ENCODE measurements around the gene BTBD3.

Gene BTBD3

GRCh38 chr20:11918981-11919380 lies 1.3 kb downstream of the BTBD3 start:
- no peak for DNase-seq

- DNase-seq: no peak
Measured at GRCh38 chr20:11919581-11919980, 1.9 kb downstream of the BTBD3 start.

GRCh38 chr20:11920083-11920482 lies 2.4 kb downstream of the BTBD3 start:
- DNase-seq: no peak

- no peak for DNase-seq
Measured at GRCh38 chr20:11921321-11921720, 3.6 kb downstream of the BTBD3 start.

- no peak for DNase-seq
Measured at GRCh38 chr20:11922561-11922960, 4.9 kb downstream of the BTBD3 start.

- DNase-seq: no peak
Measured at GRCh38 chr20:11924923-11925322, 7.2 kb downstream of the BTBD3 start.

- no peak for DNase-seq
Measured at GRCh38 chr20:11926292-11926998, 8.8 kb downstream of the BTBD3 start.

GRCh38 chr20:11929947-11930346 lies 12.3 kb downstream of the BTBD3 start:
- no peak for DNase-seq

- DNase-seq: no peak
Measured at GRCh38 chr20:11935212-11936154, 17.8 kb downstream of the BTBD3 start.

GRCh38 chr20:11936157-11936556 lies 18.5 kb downstream of the BTBD3 start:
- DNase-seq: no peak

- no peak for DNase-seq
Measured at GRCh38 chr20:11937230-11937629, 19.5 kb downstream of the BTBD3 start.

GRCh38 chr20:11941593-11942246 lies 24.0 kb downstream of the BTBD3 start:
- no peak for DNase-seq

- no peak for DNase-seq
Measured at GRCh38 chr20:11943778-11944177, 26.1 kb downstream of the BTBD3 start.

GRCh38 chr20:11948806-11949205 lies 31.1 kb downstream of the BTBD3 start:
- DNase-seq: no peak

GRCh38 chr20:11949711-11950110 lies 32.0 kb downstream of the BTBD3 start:
- DNase-seq: no peak

GRCh38 chr20:11951696-11952095 lies 34.0 kb downstream of the BTBD3 start:
- no peak for DNase-seq

- DNase-seq: no peak
Measured at GRCh38 chr20:11952639-11953038, 34.9 kb downstream of the BTBD3 start.

- DNase-seq: no peak
Measured at GRCh38 chr20:11957911-11958310, 40.2 kb downstream of the BTBD3 start.

GRCh38 chr20:11958855-11959254 lies 41.2 kb downstream of the BTBD3 start:
- DNase-seq: no peak

GRCh38 chr20:11965602-11966001 lies 47.9 kb downstream of the BTBD3 start:
- no peak for DNase-seq

GRCh38 chr20:11966186-11966585 lies 48.5 kb downstream of the BTBD3 start:
- DNase-seq: no peak

- DNase-seq: no peak
Measured at GRCh38 chr20:11970243-11970836, 52.6 kb downstream of the BTBD3 start.

GRCh38 chr20:11972478-11972877 lies 54.8 kb downstream of the BTBD3 start:
- DNase-seq: no peak
